Aorta (tissue), 5 donors: ENCODE measurements around the gene GRM5. TPM values are rescaled to one million over a fixed set of nuclear protein-coding genes. Genes with fewer than 3 reads are reported as not detected.
"Not testable (repeated sequence)": the region's sequence is repeated elsewhere in the genome, so short reads cannot be mapped to it uniquely, and the experiment has no call there.

Experiments
- ATAC-seq: fragments of 200-7000 bp; cut with Tn5 transposase; one replicate; pipeline ENCODE4 v1.9.1; 2022; ENCODE audit warnings: moderate library complexity; ENCODE audit not compliant: low FRiP score
- DNase-seq, 2 donors: peaks; one replicate each; pipeline ENCODE4 v3.0.0-alpha.2; 2020
- H3K27ac ChIP-seq, 2 donors: one replicate each; pipeline ENCODE4 v1.5.1; 2013; ENCODE audit warnings: low read length in 2 of 2, mild to moderate bottlenecking in 2 of 2, moderate library complexity in 2 of 2, control low read depth in 1 of 2, inconsistent platforms in 1 of 2, low read depth in 1 of 2
- H3K27me3 ChIP-seq, 2 donors: one replicate each; pipeline ENCODE4 v1.6.1; 2013; ENCODE audit warnings: control low read depth in 1 of 2, low read length in 1 of 2, mild to moderate bottlenecking in 1 of 2, moderate library complexity in 1 of 2; ENCODE audit not compliant: insufficient read depth in 2 of 2, control insufficient read depth in 1 of 2
- H3K36me3 ChIP-seq, 2 donors: one replicate each; pipeline ENCODE4 v1.6.1; 2013; ENCODE audit warnings: control low read depth in 1 of 2, low read length in 1 of 2, mild to moderate bottlenecking in 1 of 2; ENCODE audit not compliant: insufficient read depth in 2 of 2, control insufficient read depth in 1 of 2
- H3K4me1 ChIP-seq, 2 donors: one replicate each; pipeline ENCODE4 v1.6.1; 2013; ENCODE audit warnings: low read length in 2 of 2, control low read depth in 1 of 2, mild to moderate bottlenecking in 1 of 2, moderate library complexity in 1 of 2; ENCODE audit not compliant: insufficient read depth in 2 of 2, control insufficient read depth in 1 of 2
- H3K4me3 ChIP-seq, 2 donors: one replicate each; pipeline ENCODE4 v1.5.1; 2013; ENCODE audit warnings: low read length in 2 of 2, control low read depth in 1 of 2, mild to moderate bottlenecking in 1 of 2
- H3K9me3 ChIP-seq: one replicate; pipeline ENCODE4 v1.6.1; 2013; ENCODE audit warnings: mild to moderate bottlenecking, low read length; ENCODE audit not compliant: control insufficient read depth
- WGBS, 2 donors: extraction: QIAGEN DNeasy Blood & Tissue Kit; methylation state at CpG; one replicate each; pipeline ENCODE4 v1.1.7; 2013; 5-methylcytosine and 5-hydroxymethylcytosine counted together
- intact Hi-C, 2 donors: fragments of 100-400 bp; cut with DNase I; formaldehyde crosslinking; loops; one replicate each; pipeline versions ENCODE4 v1.14.2 to v1.15.0; 2022
- polyA plus RNA-seq, 2 donors: library from polyadenylated mRNA; stranded (reverse); fragments of 200-250 nt; gene quantifications; one replicate each; pipeline ENCODE4 v1.2.3, GENCODE V29; 2013
- total RNA-seq, 2 donors: library from RNA; stranded (reverse); fragmentation: NEBNext Ultra II Directional; extraction: Animal tissue kit (Norgen Biotek cat#: 25700); gene quantifications; one replicate each; pipeline ENCODE4 v1.2.1, GENCODE V29; 2021
- donor health status: healthy with polysubstance abuse.
- donor health status: Bipolar disorder and iron deficiency.
- donor health status: DM: no; HTN: no; CAD: no.
- donor health status: DM: no; HTN: no; CAD: no.
- donor health status: DM: yes; HTN: yes; CAD: no.

Gene GRM5
- total and polyA plus RNA-seq, 4 donors: 0.31 to 4.3 (median 3.4) TPM; not detected in 1

- WGBS, 2 donors: 11 to 16% methylated on average over 5 of the region's 5 CpGs
- intact Hi-C loops, H3K27ac ChIP-seq, H3K4me1 ChIP-seq, H3K4me3 ChIP-seq, H3K9me3 ChIP-seq, H3K27me3 ChIP-seq, DNase-seq, ATAC-seq, H3K36me3 ChIP-seq: not testable (repeated sequence)
These were observed 3.9 kb downstream of the GRM5 start for GRCh38 chr11:89061839-89062238.

GRCh38 chr11:89057406-89057805 is 8.4 kb downstream of the GRM5 start:
- H3K4me3 ChIP-seq, intact Hi-C loops, H3K36me3 ChIP-seq, H3K27ac ChIP-seq, ATAC-seq, H3K27me3 ChIP-seq, H3K9me3 ChIP-seq, H3K4me1 ChIP-seq, DNase-seq: not testable (repeated sequence)
- 66 to 75% methylated on average over 1 of the region's 1 CpG for WGBS, 2 donors

- 69 to 72% methylated on average over 4 of the region's 4 CpGs for WGBS, 2 donors
- Histone ChIP-seq H3K36me3 (no peaks in the 10 kb centered on the region), H3K27me3 (no peaks in the 10 kb centered on the region), H3K27ac (no peak overlapping the region), H3K4me1 (no peaks in the 10 kb centered on the region), H3K9me3 (no peaks in the 10 kb centered on the region), H3K4me3 (no peak overlapping the region)
- intact Hi-C loops: no loop called here
- no peak for ATAC-seq
- no peak for DNase-seq
These were observed 13.6 kb downstream of the GRM5 start for GRCh38 chr11:89052220-89052619.

GRCh38 chr11:89047159-89047558 is 18.6 kb downstream of the GRM5 start:
- H3K27ac ChIP-seq, H3K36me3 ChIP-seq, H3K4me3 ChIP-seq, H3K9me3 ChIP-seq, DNase-seq, H3K27me3 ChIP-seq, H3K4me1 ChIP-seq, ATAC-seq, intact Hi-C loops: not testable (repeated sequence)
- WGBS, 2 donors: 81 to 89% methylated on average over 4 of the region's 4 CpGs

- H3K36me3 ChIP-seq, H3K9me3 ChIP-seq, intact Hi-C loops, H3K27me3 ChIP-seq, DNase-seq, H3K4me1 ChIP-seq, H3K4me3 ChIP-seq, ATAC-seq, H3K27ac ChIP-seq: not testable (repeated sequence)
- WGBS, 2 donors: 27 to 40% methylated on average over 6 of the region's 6 CpGs
These were observed 21.8 kb downstream of the GRM5 start for GRCh38 chr11:89043861-89044588.

- H3K4me1 ChIP-seq, DNase-seq, H3K27ac ChIP-seq, intact Hi-C loops, H3K36me3 ChIP-seq, H3K9me3 ChIP-seq, H3K4me3 ChIP-seq, H3K27me3 ChIP-seq, ATAC-seq: not testable (repeated sequence)
- 86 to 88% methylated on average over 2 of the region's 2 CpGs for WGBS, 2 donors
These were observed 36.1 kb downstream of the GRM5 start for GRCh38 chr11:89029671-89030070.

GRCh38 chr11:89021339-89021738 is 44.4 kb downstream of the GRM5 start:
- H3K4me1 ChIP-seq: no peaks in the 10 kb centered on the region
- H3K27ac ChIP-seq: no peak overlapping the region
- intact Hi-C loops: no loop called here
- H3K9me3 ChIP-seq: no peaks in the 10 kb centered on the region
- no peaks in the 10 kb centered on the region for H3K27me3 ChIP-seq
- WGBS, 2 donors: 18 to 19% methylated on average over 2 of the region's 2 CpGs
- ATAC-seq (no peak), DNase-seq (no peak)
- no peaks in the 10 kb centered on the region for H3K36me3 ChIP-seq
- H3K4me3 ChIP-seq: no peak overlapping the region

- H3K9me3 ChIP-seq, H3K4me3 ChIP-seq, intact Hi-C loops, ATAC-seq, DNase-seq, H3K36me3 ChIP-seq, H3K4me1 ChIP-seq, H3K27me3 ChIP-seq, H3K27ac ChIP-seq: not testable (repeated sequence)
These were observed 45.8 kb downstream of the GRM5 start for GRCh38 chr11:89019827-89020547.

- intact Hi-C loops: no loop called here
- Histone ChIP-seq H3K4me3 (no peak overlapping the region), H3K9me3 (no peaks in the 10 kb centered on the region), H3K4me1 (no peaks in the 10 kb centered on the region), H3K27ac (no peak overlapping the region), H3K36me3 (no peaks in the 10 kb centered on the region), H3K27me3 (no peaks in the 10 kb centered on the region)
- DNase-seq (no peak), ATAC-seq (no peak)
These were observed 49.6 kb downstream of the GRM5 start for GRCh38 chr11:89016214-89016613.
